GM18951 (cell line): Measurements from ENCODE around the gene FAM181B.

ENCODE experiments used
- POLR2A ChIP-seq: IDR thresholded peaks from 4 replicates; pipeline ENCODE4 v1.6.1; 2011; ENCODE audit warnings: mild to moderate bottlenecking; ENCODE audit not compliant: insufficient read length, insufficient read depth; ENCODE audit errors: extremely low read depth
- in situ Hi-C: fragments of 300-500 bp; cut with MboI; formaldehyde crosslinking; loops from one replicate; pipeline ENCODE4 v1.12.0; 2022; ENCODE audit warnings: low sequenced_read_pairs, mixed read lengths, inconsistent platforms; ENCODE audit not compliant: unreplicated experiment

Gene FAM181B

GRCh38 chr11:82686211-82686610, 47.5 kb downstream of the FAM181B start:
- no peak for TF ChIP-seq POLR2A
- in situ Hi-C loops, result loop anchor here (25.0 kb wide), 1 partner anchor 1049 kb away; no protein-coding TSS in a partner anchor

- TF ChIP-seq POLR2A, result no peak
- in situ Hi-C loops, result loop anchor here (25.0 kb wide), 1 partner anchor 1046 kb away; no protein-coding TSS in a partner anchor
These were observed 50.6 kb downstream of the FAM181B start for GRCh38 chr11:82683029-82683428.

GRCh38 chr11:82682003-82682751, 51.5 kb downstream of the FAM181B start:
- no peak for TF ChIP-seq POLR2A
- in situ Hi-C loops, result loop anchor here (25.0 kb wide), 1 partner anchor 1045 kb away; no protein-coding TSS in a partner anchor

- in situ Hi-C loops, result loop anchor here (25.0 kb wide), 1 partner anchor 1043 kb away; no protein-coding TSS in a partner anchor
- TF ChIP-seq POLR2A, result no peak
These were observed 53.4 kb downstream of the FAM181B start for GRCh38 chr11:82680252-82680651.
